Hair follicle dermal papilla cell (primary cell): ENCODE measurements around the gene IFNL1. TPM values are rescaled to one million over a fixed set of nuclear protein-coding genes. Genes with fewer than 3 reads are reported as not detected.

Source experiments
- small RNA-seq: library from RNA; depleted of rRNA; stranded (forward); fragments of <200 nt; gene quantifications from one replicate; pipeline ENCODE3, GENCODE V24; 2012
- total RNA-seq: library from RNA; depleted of rRNA; stranded (reverse); fragments of >200 nt; gene quantifications from 2 replicates; pipeline ENCODE4 v1.2.3, GENCODE V29; 2012

IFNL1 gene
- total RNA-seq, result not detected in 2 replicates

GRCh38 chr19:39296055-39296645, at the start of gene IFNL1:
IFNL1 (plus strand) TSS chr19:39296407; CDS start chr19:39296422, 15 bp downstream.

DNA sequence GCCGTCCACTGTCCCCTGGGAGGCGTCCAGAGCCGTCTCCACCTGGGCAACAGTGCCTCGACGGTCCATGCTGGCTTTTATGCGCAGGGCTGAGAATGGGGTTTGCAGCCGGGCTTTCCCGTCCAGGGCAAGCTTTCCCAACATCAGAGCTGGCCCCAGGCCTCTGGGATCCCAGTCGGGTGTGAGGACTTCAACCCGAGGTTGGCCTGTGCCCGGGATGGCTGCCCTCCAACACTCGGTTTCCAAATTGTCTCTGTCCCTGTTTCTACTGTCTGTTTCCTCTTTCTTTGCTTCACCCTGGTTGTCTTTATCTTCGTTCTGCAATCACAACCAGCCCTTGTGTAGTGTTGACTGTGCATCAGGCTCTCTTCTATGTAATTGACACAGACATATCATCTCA, 47.4 kb upstream of the IFNL1 start, which contains the start of gene IFNL4:
IFNL4 (minus strand) TSS at position 51 of the 400 bp plus-strand sequence.

GRCh38 chr19:39268085-39268484, 28.1 kb upstream of the IFNL1 start, which contains the start of gene IFNL2:
IFNL2 (plus strand) TSS chr19:39268396; CDS start chr19:39268569, 173 bp downstream.

DNA sequence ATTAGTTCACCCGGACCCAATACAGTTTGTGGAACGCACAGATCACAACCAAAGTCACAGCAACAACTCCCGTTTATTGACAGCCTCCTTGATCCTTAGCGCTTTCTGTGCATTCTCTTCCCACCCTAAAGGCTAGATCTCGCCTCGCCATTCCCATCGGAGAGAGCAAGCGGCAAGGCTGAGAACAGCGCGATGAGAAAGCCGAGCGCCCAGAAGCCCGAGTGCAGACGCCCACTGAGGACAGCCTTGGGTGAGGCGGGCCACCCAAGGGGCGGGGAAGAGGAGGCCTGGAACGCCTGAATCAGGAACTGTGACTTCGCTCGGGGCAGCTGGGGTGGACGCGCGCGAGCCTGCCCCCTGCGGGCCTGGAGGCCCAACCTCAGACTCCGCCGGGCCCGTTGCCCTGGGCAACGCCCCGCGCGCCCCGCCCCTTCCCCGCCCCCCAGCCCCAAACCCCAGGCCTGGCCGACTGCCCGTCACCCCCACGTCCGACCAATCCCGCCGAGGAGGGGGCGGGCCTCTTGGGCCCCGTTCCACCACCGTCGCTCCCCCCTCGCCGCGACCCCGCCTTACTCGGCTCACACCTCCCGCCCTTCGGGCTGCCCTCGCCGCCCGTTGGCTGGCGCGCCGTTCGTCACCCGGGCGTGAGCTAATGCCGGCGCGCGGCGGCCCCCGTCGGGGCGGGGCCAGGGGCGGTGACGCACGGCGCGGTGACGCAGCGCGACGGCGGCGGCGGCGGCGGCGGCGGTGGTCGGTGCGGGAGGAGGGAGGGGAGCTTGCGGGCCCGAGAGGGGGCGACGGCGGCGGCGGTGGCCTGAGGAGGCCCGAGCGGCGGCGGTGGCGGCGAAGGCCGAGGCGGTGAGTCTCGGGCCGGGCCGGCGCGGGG, 45.8 kb downstream of the IFNL1 start, which contains the start of gene SAMD4B:
SAMD4B (plus strand) TSS at position 703 of the 886 bp plus-strand sequence. CDS start 14,473 bp downstream, outside the sequence.

Small RNA genes lying within 50 kb of the gene (small RNA-seq; reads per million reads assigned to genes)
- gene AC011445.2, result 2.0 reads per million, percentile 47 among the genes with 10 or more reads in this experiment

Other genes starting within 250 kb of the IFNL1 start
- gene ACP7, start 212.0 kb upstream of the IFNL1 start, total RNA-seq, result 0.36 and 1.1 TPM in 2 replicates
- gene PAK4, start 170.6 kb upstream of the IFNL1 start, total RNA-seq, result 8.1 and 14.9 TPM in 2 replicates
- gene NCCRP1, start 99.4 kb upstream of the IFNL1 start, total RNA-seq, result not detected in 2 replicates
- gene SYCN, start 92.1 kb upstream of the IFNL1 start, total RNA-seq, result not detected in 2 replicates
- not detected in 2 replicates for gene IFNL3, start 51.4 kb upstream of the IFNL1 start, total RNA-seq
- gene IFNL4, start 47.6 kb upstream of the IFNL1 start, total RNA-seq, result not detected in 2 replicates
- not detected in 2 replicates for gene IFNL2, start 28.0 kb upstream of the IFNL1 start, total RNA-seq
- 0.24 and 0.32 TPM in 2 replicates for gene LRFN1, start 24.5 kb downstream of the IFNL1 start, total RNA-seq
- gene GMFG, start 39.6 kb downstream of the IFNL1 start, total RNA-seq, result 3.7 and 8.4 TPM in 2 replicates
- gene SAMD4B, start 46.0 kb downstream of the IFNL1 start, total RNA-seq, result 109 and 110 TPM in 2 replicates
- 32.9 and 35.5 TPM in 2 replicates for gene PAF1, start 94.7 kb downstream of the IFNL1 start, total RNA-seq
- 31.2 and 32.2 TPM in 2 replicates for gene MED29, start 95.0 kb downstream of the IFNL1 start, total RNA-seq
- 18.9 and 19.0 TPM in 2 replicates for gene ZFP36, start 110.4 kb downstream of the IFNL1 start, total RNA-seq
- gene PLEKHG2, start 116.3 kb downstream of the IFNL1 start, total RNA-seq, result 41.0 and 41.9 TPM in 2 replicates
- 213 and 236 TPM in 2 replicates for gene RPS16, start 139.5 kb downstream of the IFNL1 start, total RNA-seq
- 87.7 and 93.9 TPM in 2 replicates for gene SUPT5H, start 149.2 kb downstream of the IFNL1 start, total RNA-seq
- 32.9 and 33.4 TPM in 2 replicates for gene TIMM50, start 184.4 kb downstream of the IFNL1 start, total RNA-seq
- not detected in 2 replicates for gene DLL3, start 202.5 kb downstream of the IFNL1 start, total RNA-seq
- gene SELENOV, start 218.7 kb downstream of the IFNL1 start, total RNA-seq, result not detected in 2 replicates
- gene EID2B, start 236.4 kb downstream of the IFNL1 start, total RNA-seq, result 3.7 and 4.4 TPM in 2 replicates
- 9.0 and 9.2 TPM in 2 replicates for gene EID2, start 243.8 kb downstream of the IFNL1 start, total RNA-seq